T-helper 2 cell treated with Interferon-gamma antibody and Interleukin-4, amounts not matched to agents 100 ng/mL and 5 ng/mL, for 36 hours (primary cell): ENCODE data around the gene PROK1. TPM values are rescaled to one million over a fixed set of nuclear protein-coding genes. Genes with fewer than 3 reads are reported as not detected.

Experiments
- total RNA-seq: library from RNA; stranded (reverse); gene quantifications from 2 replicates; pipeline ENCODE4 v1.2.3, GENCODE V29; 2022

The PROK1 gene
- total RNA-seq, 1 donor from 2014 or later: not detected

Other genes starting within 250 kb of the PROK1 start
- gene KCNC4, start 240.8 kb upstream of the PROK1 start, total RNA-seq: 9.9 and 10.6 TPM in 2 replicates
- 58.0 and 59.0 TPM in 2 replicates for gene RBM15, start 111.8 kb upstream of the PROK1 start, total RNA-seq
- gene SLC16A4, start 60.1 kb upstream of the PROK1 start, total RNA-seq: 0.09 and 0.23 TPM in 2 replicates
- 120 and 127 TPM in 2 replicates for gene LAMTOR5, start 43.5 kb upstream of the PROK1 start, total RNA-seq
- gene KCNA10, start 68.0 kb downstream of the PROK1 start, total RNA-seq: not detected in 2 replicates
- gene KCNA2, start 155.2 kb downstream of the PROK1 start, total RNA-seq: 1.7 and 1.8 TPM in 2 replicates
- gene KCNA3, start 223.8 kb downstream of the PROK1 start, total RNA-seq: 56.0 and 57.4 TPM in 2 replicates